ENCODE data around the gene SFXN2.
"Not testable (repeated sequence)": the region's sequence is repeated elsewhere in the genome, so short reads cannot be mapped to it uniquely, and the experiment has no call there.

The SFXN2 gene

GRCh38 chr10:102682416-102682815 is 32.0 kb upstream of the SFXN2 start:
- DNase-seq, result no peak

- DNase-seq, result no peak
Observed at GRCh38 chr10:102682981-102683380, 31.5 kb upstream of the SFXN2 start.

GRCh38 chr10:102683736-102684135 is 30.7 kb upstream of the SFXN2 start:
- peak; percentile 74 for DNase-seq

GRCh38 chr10:102691285-102692066 is 23.0 kb upstream of the SFXN2 start:
- no peak for DNase-seq

GRCh38 chr10:102695401-102695800 is 19.0 kb upstream of the SFXN2 start:
- DNase-seq, result not testable (repeated sequence)

- DNase-seq, result no peak
Observed at GRCh38 chr10:102696736-102697135, 17.7 kb upstream of the SFXN2 start.

- no peak for DNase-seq
Observed at GRCh38 chr10:102698894-102699293, 15.5 kb upstream of the SFXN2 start.

- DNase-seq, result no peak
Observed at GRCh38 chr10:102701272-102701671, 13.2 kb upstream of the SFXN2 start.

- no peak for DNase-seq
Observed at GRCh38 chr10:102701796-102702195, 12.6 kb upstream of the SFXN2 start.

GRCh38 chr10:102702742-102703141 is 11.7 kb upstream of the SFXN2 start:
- no peak for DNase-seq

- DNase-seq, result no peak
Observed at GRCh38 chr10:102704915-102705314, 9.5 kb upstream of the SFXN2 start.

- no peak for DNase-seq
Observed at GRCh38 chr10:102705531-102705930, 8.9 kb upstream of the SFXN2 start.

- DNase-seq, result peak; percentile 61
Observed at GRCh38 chr10:102710609-102711008, 3.8 kb upstream of the SFXN2 start.

- no peak for DNase-seq
Observed at GRCh38 chr10:102712089-102712488, 2.3 kb upstream of the SFXN2 start.

GRCh38 chr10:102712843-102713538 is 1.4 kb upstream of the SFXN2 start:
- peak; percentile 84 for DNase-seq

GRCh38 chr10:102713539-102713813 is 960 bp upstream of the SFXN2 start:
- no peak for DNase-seq

GRCh38 chr10:102713814-102714620 is 419 bp upstream of the SFXN2 start, which contains the start of gene ARL3:
Gene ARL3 (minus strand): TSS chr10:102714397. CDS start chr10:102714275, 122 bp downstream.
- peak; percentile 100 for DNase-seq

GRCh38 chr10:102715880-102716279 is 1.4 kb downstream of the SFXN2 start:
- DNase-seq, result no peak

GRCh38 chr10:102716900-102717565 is 2.6 kb downstream of the SFXN2 start:
- DNase-seq, result not testable (repeated sequence)

GRCh38 chr10:102718220-102718619 is 3.8 kb downstream of the SFXN2 start:
- DNase-seq, result peak; percentile 76

GRCh38 chr10:102720337-102720736 is 5.9 kb downstream of the SFXN2 start:
- no peak for DNase-seq

GRCh38 chr10:102720775-102721301 is 6.4 kb downstream of the SFXN2 start:
- no peak for DNase-seq

GRCh38 chr10:102721954-102722353 is 7.5 kb downstream of the SFXN2 start:
- DNase-seq, result no peak
